Lung (tissue), 12 donors: ENCODE data around the gene MPP1. TPM values are rescaled to one million over a fixed set of nuclear protein-coding genes. Genes with fewer than 3 reads are reported as not detected.

Source experiments
- ATAC-seq: fragments of 200-7000 bp; cut with Tn5 transposase; one replicate; pipeline ENCODE4 v1.9.1; 2020; ENCODE audit warnings: moderate number of reproducible peaks; ENCODE audit not compliant: insufficient read depth, low FRiP score
- DNase-seq, 3 donors: peaks; one replicate each; pipeline ENCODE4 v3.0.0-alpha.2; 2013 to 2017
- H3K27ac ChIP-seq, 2 donors: one replicate each; pipeline ENCODE4 v1.5.1; 2013; ENCODE audit warnings: mild to moderate bottlenecking in 2 of 2, moderate library complexity in 2 of 2, control low read depth in 1 of 2, inconsistent platforms in 1 of 2, low read depth in 1 of 2, low read length in 1 of 2
- H3K27me3 ChIP-seq, 3 donors: one replicate each; pipeline ENCODE4 v1.5.1; 2013; ENCODE audit warnings: low read length in 2 of 3; ENCODE audit not compliant: control insufficient read depth in 3 of 3, insufficient read depth in 3 of 3
- H3K36me3 ChIP-seq, 4 donors: one replicate each; pipeline ENCODE4 v1.5.1; 2013; ENCODE audit warnings: low read length in 4 of 4, mild to moderate bottlenecking in 1 of 4, moderate library complexity in 1 of 4; ENCODE audit not compliant: control insufficient read depth in 4 of 4, insufficient read depth in 4 of 4
- H3K4me1 ChIP-seq, 5 donors: one replicate each; pipeline ENCODE4 v1.5.1; 2013; ENCODE audit warnings: low read length in 5 of 5, mild to moderate bottlenecking in 2 of 5, moderate library complexity in 1 of 5; ENCODE audit not compliant: control insufficient read depth in 5 of 5, insufficient read depth in 5 of 5
- H3K4me3 ChIP-seq: one replicate; pipeline ENCODE4 v1.5.1; 2013; ENCODE audit warnings: mild to moderate bottlenecking, control low read depth, moderate library complexity
- H3K9ac ChIP-seq, 2 donors: one replicate each; pipeline ENCODE4 v1.5.1; 2013; ENCODE audit warnings: low read length in 2 of 2, control low read depth in 1 of 2; ENCODE audit not compliant: insufficient read depth in 1 of 2
- H3K9me3 ChIP-seq, 4 donors: one replicate each; pipeline ENCODE4 v1.5.1; 2013; ENCODE audit warnings: low read length in 3 of 4, mild to moderate bottlenecking in 1 of 4, moderate library complexity in 1 of 4; ENCODE audit not compliant: control insufficient read depth in 4 of 4, insufficient read depth in 3 of 4
- WGBS, 2 donors: extraction: QIAGEN DNeasy Blood & Tissue Kit; methylation state at CpG; one replicate each; pipeline ENCODE4 v1.1.7; 2013; 5-methylcytosine and 5-hydroxymethylcytosine counted together
- polyA plus RNA-seq, 2 donors: library from polyadenylated mRNA; stranded (reverse); fragments of 200-250 nt; gene quantifications; one replicate each; pipeline ENCODE4 v1.2.1, GENCODE V29; 2013
- total RNA-seq, 2 donors: library from RNA; depleted of rRNA in 1 of 2; stranded (reverse); fragments of >200 nt in 1 of 2; gene quantifications; one replicate each; pipeline ENCODE4 v1.2.1, GENCODE V29; 2014 to 2021
- TF ChIP-seq, protein P1 (sequence below): IDR thresholded peaks from 2 replicates; pipeline ENCODE4 v1.5.1; 2012; ENCODE audit warnings: mild to moderate bottlenecking; ENCODE audit errors: control extremely low read depth, extremely low read depth
- donor health status: control.
- donor health status: control.
- donor health status: Bipolar disorder and iron deficiency.
- donor health status: healthy.
- donor health status: DM: yes; HTN: yes; CAD: no.

The MPP1 gene
- total and polyA plus RNA-seq, 4 donors: 18.6 to 132 (median 56.4) TPM

GRCh38 chrX:154793084-154793795 lies 12.0 kb downstream of the MPP1 start:
- TF ChIP-seq, protein P1, sequence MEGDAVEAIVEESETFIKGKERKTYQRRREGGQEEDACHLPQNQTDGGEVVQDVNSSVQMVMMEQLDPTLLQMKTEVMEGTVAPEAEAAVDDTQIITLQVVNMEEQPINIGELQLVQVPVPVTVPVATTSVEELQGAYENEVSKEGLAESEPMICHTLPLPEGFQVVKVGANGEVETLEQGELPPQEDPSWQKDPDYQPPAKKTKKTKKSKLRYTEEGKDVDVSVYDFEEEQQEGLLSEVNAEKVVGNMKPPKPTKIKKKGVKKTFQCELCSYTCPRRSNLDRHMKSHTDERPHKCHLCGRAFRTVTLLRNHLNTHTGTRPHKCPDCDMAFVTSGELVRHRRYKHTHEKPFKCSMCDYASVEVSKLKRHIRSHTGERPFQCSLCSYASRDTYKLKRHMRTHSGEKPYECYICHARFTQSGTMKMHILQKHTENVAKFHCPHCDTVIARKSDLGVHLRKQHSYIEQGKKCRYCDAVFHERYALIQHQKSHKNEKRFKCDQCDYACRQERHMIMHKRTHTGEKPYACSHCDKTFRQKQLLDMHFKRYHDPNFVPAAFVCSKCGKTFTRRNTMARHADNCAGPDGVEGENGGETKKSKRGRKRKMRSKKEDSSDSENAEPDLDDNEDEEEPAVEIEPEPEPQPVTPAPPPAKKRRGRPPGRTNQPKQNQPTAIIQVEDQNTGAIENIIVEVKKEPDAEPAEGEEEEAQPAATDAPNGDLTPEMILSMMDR: no peak
- H3K27ac ChIP-seq: no peak overlapping the region
- H3K4me3 ChIP-seq: no peak overlapping the region
- ATAC-seq (no peak), DNase-seq (no peak)
- H3K36me3 ChIP-seq: peaks cover 0 to 3% (median 0%) of the 10 kb centered on the region in 4 donors
- H3K27me3 ChIP-seq: no peaks in the 10 kb centered on the region
- H3K9ac ChIP-seq: no peak overlapping the region
- H3K4me1 ChIP-seq: no peaks in the 10 kb centered on the region
- WGBS, 2 donors: 76 to 80% methylated on average over 7 of the region's 7 CpGs
- no peaks in the 10 kb centered on the region for H3K9me3 ChIP-seq

DNA sequence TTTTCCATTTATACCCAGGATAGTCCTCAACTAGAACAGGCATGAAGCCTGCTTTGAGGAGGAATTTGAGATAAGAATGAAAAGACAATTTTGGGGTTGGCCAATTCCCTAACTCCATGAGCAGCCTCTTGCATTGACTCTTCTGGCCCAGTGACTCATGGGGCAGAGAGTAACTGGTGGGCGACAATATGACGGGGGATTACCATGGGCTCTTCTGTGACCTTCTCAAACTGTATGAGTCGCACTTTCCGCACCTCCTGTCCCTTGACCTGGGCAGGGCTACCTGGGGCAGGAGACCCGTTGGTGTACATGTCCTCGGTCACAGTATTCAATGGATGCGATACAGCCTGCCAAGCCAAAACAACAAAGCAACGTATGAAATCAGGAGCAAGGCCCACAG lies 13.3 kb downstream of the MPP1 start:
- Histone ChIP-seq H3K27me3 (no peaks in the 10 kb centered on the region), H3K4me1 (no peaks in the 10 kb centered on the region), H3K4me3 (no peak overlapping the region), H3K9ac (no peak overlapping the region), H3K36me3 (peaks cover 0 to 3% (median 0%) of the 10 kb centered on the region in 4 donors), H3K27ac (no peak overlapping the region), H3K9me3 (no peaks in the 10 kb centered on the region)
- DNase-seq (no peak), ATAC-seq (no peak)
- TF ChIP-seq, protein P1: no peak
- WGBS, 2 donors: 89 to 99% methylated on average over 8 of the region's 8 CpGs

- Histone ChIP-seq H3K27me3 (no peaks in the 10 kb centered on the region), H3K4me3 (no peak overlapping the region), H3K9me3 (no peaks in the 10 kb centered on the region), H3K27ac (no peak overlapping the region), H3K4me1 (no peaks in the 10 kb centered on the region), H3K9ac (no peak overlapping the region), H3K36me3 (peaks cover 0 to 3% (median 0%) of the 10 kb centered on the region in 4 donors)
- no peak for ATAC-seq
- no peak for DNase-seq
- 74 to 85% methylated on average over 4 of the region's 4 CpGs for WGBS, 2 donors
- TF ChIP-seq, protein P1: no peak
These were observed 13.8 kb downstream of the MPP1 start for GRCh38 chrX:154791467-154791866.
